GM10248 (cell line): ENCODE measurements around the gene VSX1.

Experiments used
- CTCF ChIA-PET: fragments of 300-600 bp; sonication (Branson Sonifier 250); formaldehyde crosslinking; extraction: SDS; loops from one replicate; lab custom pipeline; 2021; ENCODE audit warnings: antibody characterized with exemption; lab: Yijun Ruan, JAX
- POLR2A ChIA-PET: fragments of 350-650 bp; sonication (Branson Sonifier 250); formaldehyde crosslinking; extraction: SDS; loops from one replicate; lab custom pipeline; 2020; ENCODE audit warnings: antibody characterized with exemption; lab: Yijun Ruan, JAX
- DNase-seq: peaks from one replicate; pipeline ENCODE4 v3.0.0; 2012; ENCODE audit errors: extremely low spot score
- CTCF ChIP-seq: IDR thresholded peaks from 2 replicates; pipeline ENCODE4 v1.5.1; 2012; ENCODE audit warnings: mild to moderate bottlenecking, low read depth; ENCODE audit errors: extremely low read depth, missing control alignments, control extremely low read depth

The VSX1 gene

GRCh38 chr20:25063546-25063945 is 18.4 kb downstream of the VSX1 start:
- no peak for TF ChIP-seq CTCF
- POLR2A ChIA-PET = no interaction called here
- no peak for DNase-seq
- CTCF ChIA-PET = interaction anchor here (1.0 to 10.3 kb wide), 9 partner anchors 8 to 335 kb away, joined by 3 to 201 read pairs (median 5); partner anchors contain the start of gene APMAP

GRCh38 chr20:25062841-25063240 is 19.1 kb downstream of the VSX1 start:
- CTCF ChIA-PET = interaction anchor here (0.6 to 10.3 kb wide), 13 partner anchors 8 to 336 kb away, joined by 3 to 201 read pairs (median 4); partner anchors contain the start of gene APMAP
- no peak for TF ChIP-seq CTCF
- DNase-seq = no peak
- POLR2A ChIA-PET = no interaction called here

GRCh38 chr20:25061821-25062530 is 20.0 kb downstream of the VSX1 start:
- TF ChIP-seq CTCF = no peak
- POLR2A ChIA-PET = interaction anchor here (1.5 kb wide), 1 partner anchor 68 kb away, joined by 3 read pairs; no protein-coding TSS in a partner anchor
- DNase-seq = no peak
- CTCF ChIA-PET = interaction anchor here (0.6 to 10.3 kb wide), 11 partner anchors 10 to 131 kb away, joined by 3 to 201 read pairs (median 4); partner anchors contain the start of gene APMAP

- ChIA-PET POLR2A (interaction anchor here (1.5 kb wide), 1 partner anchor 68 kb away, joined by 3 read pairs; no protein-coding TSS in a partner anchor), CTCF (interaction anchor here (0.6 to 10.3 kb wide), 6 partner anchors 9 to 131 kb away, joined by 3 to 201 read pairs (median 5); partner anchors contain the start of gene APMAP)
- DNase-seq = no peak
- TF ChIP-seq CTCF = no peak
Measured at GRCh38 chr20:25061103-25061799, 20.7 kb downstream of the VSX1 start.

- TF ChIP-seq CTCF = no peak
- DNase-seq = no peak
- CTCF ChIA-PET = interaction anchor here (0.9 to 10.3 kb wide), 5 partner anchors 11 to 339 kb away, joined by 3 to 201 read pairs (median 5); partner anchors contain the start of gene APMAP
- POLR2A ChIA-PET = interaction anchor here (1.5 kb wide), 1 partner anchor 66 kb away, joined by 3 read pairs; no protein-coding TSS in a partner anchor
Measured at GRCh38 chr20:25059866-25060465, 22.0 kb downstream of the VSX1 start.
